ENCODE measurements around the gene IFT57.

- TF ChIP-seq CTCF (IDR thresholded peaks at IDR 0.05; ENCODE audit: poor library complexity), result no peak
- no peak for TF ChIP-seq EZH2 (IDR thresholded peaks at IDR 0.05; ENCODE audit: borderline replicate concordance)
- no peak for TF ChIP-seq EZH2phosphoT487 (IDR thresholded peaks at IDR 0.05; ENCODE audit: low read depth, severe bottlenecking, unreplicated experiment)
Measured at GRCh38 chr3:108241146-108241545, 18.9 kb upstream of the IFT57 start.
